Activated CD4-positive, CD25-positive, alpha-beta regulatory T cell treated with anti-CD3 and anti-CD28 coated beads, Interleukin-2, amount 50 U/mL, for 72 hours (primary cell): ENCODE data around the gene YIPF1.
A peak's percentile ranks its signal among the peaks of the same experiment; 100 is the strongest.
"Not testable (repeated sequence)": the region's sequence is repeated elsewhere in the genome, so short reads cannot be mapped to it uniquely, and the experiment has no call there.

Experiments used
- DNase-seq: peaks from one replicate; pipeline ENCODE4 v3.0.0; 2021

The YIPF1 gene

GRCh38 chr1:53893999-53894636, 4.5 kb upstream of the YIPF1 start, which contains the start of gene DIO1:
Gene DIO1, plus strand, starts transcription at chr1:53894187. Its CDS starts 24 bp downstream, at chr1:53894211.
- no peak for DNase-seq

DNA sequence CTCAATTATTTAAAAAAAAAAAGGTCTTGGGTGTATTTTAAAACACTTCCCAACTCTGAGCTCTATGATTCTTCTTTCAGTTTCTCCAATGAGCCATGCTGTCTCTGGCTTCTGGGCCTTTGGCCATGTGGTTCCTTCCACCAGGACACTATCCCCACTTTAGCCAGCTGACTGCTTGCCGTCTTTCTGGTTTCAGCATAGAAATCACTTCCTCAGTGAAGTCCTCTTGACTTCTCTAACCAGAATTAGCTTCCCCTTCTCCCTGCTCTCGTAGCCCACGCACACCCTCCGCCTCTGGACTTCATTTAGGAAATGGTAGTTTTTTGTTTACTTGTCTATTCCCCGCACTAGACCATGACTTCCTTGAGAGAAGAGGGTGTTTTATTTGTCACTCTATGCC, 3.3 kb upstream of the YIPF1 start:
- no peak for DNase-seq

GRCh38 chr1:53891678-53892077, 2.1 kb upstream of the YIPF1 start:
- DNase-seq: no peak

DNA sequence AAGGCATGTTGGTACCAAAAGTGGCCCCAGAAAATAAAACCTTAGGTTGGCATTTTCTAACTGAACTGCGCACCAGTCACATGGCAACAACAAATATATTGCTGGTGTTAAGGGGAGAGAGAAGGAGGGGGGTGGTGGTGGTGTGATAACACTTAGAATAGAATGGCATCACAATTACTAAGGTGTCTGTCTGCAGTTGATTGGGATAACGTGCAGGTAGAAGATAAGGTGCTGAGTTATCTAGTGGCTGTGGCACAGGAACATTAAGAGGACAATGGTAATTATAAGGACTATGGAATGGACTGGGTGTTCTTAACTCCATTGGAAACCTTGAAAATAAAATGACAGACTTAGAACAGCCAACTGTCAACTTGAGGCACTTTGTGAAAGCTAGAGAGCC, 1.4 kb upstream of the YIPF1 start:
- no peak for DNase-seq

GRCh38 chr1:53890522-53890941, 935 bp upstream of the YIPF1 start:
- no peak for DNase-seq

- no peak for DNase-seq
These were observed 916 bp downstream of the YIPF1 start for GRCh38 chr1:53888681-53889080.

DNA sequence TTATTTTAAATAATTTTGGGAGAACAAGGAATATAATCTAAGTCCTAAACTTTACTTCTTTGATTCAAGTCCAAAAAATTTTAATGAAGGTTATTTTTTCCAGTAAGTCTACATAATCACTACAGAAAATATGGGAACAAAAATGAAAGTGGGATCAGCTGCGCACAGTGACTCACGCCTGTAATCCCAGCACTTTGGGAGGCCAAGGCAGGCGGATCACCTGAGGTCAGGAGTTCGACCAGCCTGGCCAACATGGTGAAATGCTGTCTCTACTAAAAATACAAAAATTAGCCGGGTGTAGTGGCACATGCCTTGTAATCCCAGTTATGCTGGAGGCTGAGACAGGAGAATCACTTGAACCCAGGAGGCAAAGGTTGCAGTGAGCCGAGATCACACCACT, 6.0 kb downstream of the YIPF1 start:
- not testable (repeated sequence) for DNase-seq

DNA sequence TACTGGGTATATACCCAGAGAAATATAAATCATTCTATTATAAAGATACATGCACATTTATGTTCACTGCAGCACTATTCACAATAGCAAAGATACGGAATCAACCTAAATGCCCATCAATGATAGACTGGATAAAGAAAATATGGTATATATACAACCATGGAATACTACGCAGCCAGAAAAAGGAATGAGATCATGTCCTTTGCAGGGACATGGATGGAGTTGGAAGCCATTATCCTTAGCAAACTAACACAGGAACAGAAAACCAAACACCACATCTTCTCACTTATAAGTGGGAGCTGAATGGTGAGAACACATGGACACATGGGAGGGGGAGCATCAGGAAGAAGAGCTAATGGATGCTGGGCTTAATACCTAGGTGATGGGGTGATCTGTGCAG, 7.7 kb downstream of the YIPF1 start:
- DNase-seq: not testable (repeated sequence)

DNA sequence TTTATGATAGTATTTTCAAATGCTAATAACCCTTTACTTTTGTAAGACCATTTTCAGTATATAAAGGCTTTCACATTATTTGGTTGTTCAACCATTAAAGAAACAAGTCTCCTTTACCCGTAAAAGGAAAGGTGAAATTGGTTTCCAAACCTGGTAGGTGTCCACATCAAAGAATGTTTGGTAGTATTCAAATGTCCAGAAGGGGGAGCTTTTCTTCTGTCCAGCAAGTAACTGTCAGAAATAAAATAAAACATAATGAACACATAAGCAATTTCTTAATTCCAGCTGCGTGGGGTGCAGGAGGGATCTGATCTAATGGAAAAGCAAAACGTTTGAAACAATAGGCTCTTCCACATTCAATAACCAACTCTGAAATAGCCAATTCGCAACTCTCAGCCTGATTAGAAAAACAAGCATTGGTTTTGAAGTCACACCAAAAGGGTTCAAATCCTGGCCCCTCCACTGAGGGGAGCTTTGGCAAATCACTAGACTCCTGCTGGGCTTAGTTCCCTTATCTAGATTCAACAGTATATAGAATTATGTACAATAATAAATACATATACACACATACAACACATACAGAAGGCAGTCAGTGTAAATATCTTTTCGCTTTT, 11.0 kb downstream of the YIPF1 start:
- no peak for DNase-seq

DNA sequence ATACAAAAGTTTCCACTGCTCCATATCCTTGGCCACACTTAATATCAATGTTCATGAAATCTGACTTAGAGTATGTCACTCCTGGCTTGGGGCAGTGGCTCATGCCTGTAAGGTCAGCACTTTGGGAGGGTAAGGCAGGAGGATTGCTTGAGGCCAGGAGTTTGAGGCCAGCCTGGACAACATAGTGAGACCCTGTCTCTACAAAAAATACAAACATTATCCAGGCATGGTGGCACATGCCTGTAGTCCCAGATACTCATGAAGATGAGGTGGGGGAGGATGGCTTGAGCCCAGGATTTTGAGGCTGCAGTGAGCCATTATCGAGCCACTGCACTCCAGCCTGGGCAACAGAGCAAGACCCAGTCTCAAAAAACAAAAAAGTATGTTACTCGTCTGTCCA, 14.4 kb downstream of the YIPF1 start:
- DNase-seq: not testable (repeated sequence)

GRCh38 chr1:53871773-53872484, 17.7 kb downstream of the YIPF1 start:
- no peak for DNase-seq

GRCh38 chr1:53871221-53871620, 18.4 kb downstream of the YIPF1 start:
- no peak for DNase-seq

GRCh38 chr1:53869454-53870117, 20.0 kb downstream of the YIPF1 start:
- DNase-seq: no peak

DNA sequence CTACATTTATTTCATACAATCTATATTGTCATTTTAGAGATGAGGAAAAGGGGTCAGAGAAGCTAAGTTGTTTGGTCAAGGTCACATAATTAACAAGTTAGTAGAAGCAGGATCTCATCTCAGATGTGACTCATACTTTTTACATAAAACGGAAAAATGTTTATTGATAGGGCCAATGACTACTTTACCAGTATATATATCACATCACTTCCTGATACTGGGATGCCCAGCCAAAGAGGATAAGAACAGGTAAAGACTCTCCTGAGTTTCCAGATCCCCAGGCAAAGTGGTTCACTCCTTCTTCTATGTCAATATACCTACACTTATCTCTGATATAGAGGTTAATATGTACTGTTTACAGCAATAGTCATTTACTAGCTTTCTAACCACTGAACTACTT, 21.0 kb downstream of the YIPF1 start:
- no peak for DNase-seq

DNA sequence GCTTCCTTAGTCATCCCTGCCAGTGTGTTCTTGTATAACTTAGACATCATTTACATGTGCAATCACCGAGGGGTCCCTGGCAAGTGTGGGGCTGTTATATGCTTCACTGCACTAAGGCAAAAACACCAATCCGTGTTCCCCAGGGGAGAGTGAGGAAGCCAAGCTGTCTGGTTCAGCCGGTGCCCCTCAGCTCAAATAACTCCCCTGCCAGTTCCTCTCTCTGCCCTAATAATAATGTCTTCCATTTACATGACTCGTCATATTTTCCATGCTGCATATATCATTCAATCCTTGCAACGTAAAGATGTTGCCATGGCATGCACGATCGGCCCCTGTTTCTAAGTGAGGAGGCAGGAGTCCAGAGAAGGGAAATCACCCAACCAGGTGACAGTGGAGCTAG, 27.1 kb downstream of the YIPF1 start:
- no peak for DNase-seq

GRCh38 chr1:53860967-53861411, 28.6 kb downstream of the YIPF1 start:
- DNase-seq: peak; percentile 35

- DNase-seq: no peak
These were observed 37.9 kb downstream of the YIPF1 start for GRCh38 chr1:53851571-53852285.

GRCh38 chr1:53850082-53850673, 39.4 kb downstream of the YIPF1 start:
- DNase-seq: no peak

DNA sequence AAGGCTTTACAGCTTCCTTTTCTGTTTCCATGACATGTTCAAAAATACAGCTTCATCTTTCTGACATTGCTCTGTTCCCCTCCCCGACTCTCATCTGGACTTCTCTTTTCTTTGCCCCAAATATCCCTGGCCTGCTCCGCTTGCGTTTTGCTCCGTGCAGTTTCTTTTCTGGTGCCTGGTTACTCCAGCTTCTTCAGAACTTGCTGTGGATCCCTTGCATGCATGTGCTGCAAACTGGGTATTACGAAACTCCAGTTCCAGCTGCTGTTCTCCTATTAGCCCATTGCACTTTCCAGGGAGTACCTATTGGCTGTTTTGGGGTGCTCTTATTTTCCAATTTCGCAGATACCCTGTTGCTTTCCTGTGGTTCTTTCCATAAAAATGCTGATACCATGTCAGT, 41.6 kb downstream of the YIPF1 start:
- DNase-seq: no peak

DNA sequence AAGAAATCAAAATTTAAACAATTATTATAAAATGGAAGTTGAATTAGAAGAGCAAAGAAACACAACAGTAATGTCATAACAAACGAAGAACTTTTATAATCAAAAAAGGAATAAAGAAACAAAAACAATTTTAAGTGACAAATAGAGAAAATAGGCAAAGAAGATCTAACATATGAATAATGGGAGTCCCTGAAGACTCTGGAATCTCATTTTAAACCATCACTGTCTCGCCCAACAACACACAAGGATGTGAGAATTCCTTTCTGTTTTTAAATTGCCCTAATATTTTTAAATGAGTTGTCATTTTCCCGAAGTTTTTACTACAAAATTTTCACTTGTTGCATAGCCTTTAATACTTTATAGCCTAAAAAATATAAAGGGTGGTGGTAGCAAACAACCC, 47.2 kb downstream of the YIPF1 start:
- DNase-seq: no peak

- DNase-seq: no peak
These were observed 51.0 kb downstream of the YIPF1 start for GRCh38 chr1:53838654-53838974.

DNA sequence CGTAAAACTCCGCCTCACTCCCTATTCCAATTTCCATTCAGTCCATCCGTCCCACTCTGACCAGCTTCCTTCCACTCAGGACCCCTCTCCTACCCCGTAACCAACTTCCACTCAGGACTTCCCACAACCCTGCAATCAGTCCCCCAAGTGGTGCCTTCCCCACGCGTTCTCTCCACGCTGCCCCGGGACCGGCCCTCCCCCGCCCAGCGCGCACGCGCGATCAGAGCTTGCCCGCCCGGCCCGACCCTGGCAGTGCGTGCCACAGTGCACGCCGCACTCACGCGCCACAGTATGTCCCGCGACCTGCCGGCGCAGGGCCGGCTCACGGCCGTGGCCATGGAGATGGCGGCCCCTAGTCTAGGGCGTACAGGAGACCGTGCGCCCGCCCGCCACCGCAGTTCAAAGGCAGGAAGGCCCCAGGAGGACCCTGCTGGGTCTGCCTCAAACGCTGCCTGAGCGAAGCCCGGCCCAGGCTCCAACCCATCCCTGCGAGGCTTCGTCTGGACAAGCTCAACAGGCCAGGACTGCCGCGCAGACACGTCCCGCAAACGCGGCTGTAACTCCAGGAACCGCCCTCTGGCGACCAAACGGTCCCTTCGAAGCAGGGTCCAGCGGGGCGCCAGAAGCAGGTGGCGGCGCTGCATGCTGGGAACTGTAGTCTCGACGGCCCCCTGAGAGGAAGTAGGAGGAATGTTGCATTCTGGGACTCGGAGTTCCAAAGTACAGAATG, 51.5 kb downstream of the YIPF1 start, which contains the start of gene NDC1:
NDC1 (minus strand) TSS at position 373 of the 730 bp plus-strand sequence; CDS start at position 338, 35 bp downstream.
- DNase-seq: peak; percentile 83
